Activated B cell treated with CpG ODN at 0.5 μM for 24 hours (primary cell): ENCODE results near the gene ERAS. TPM values are rescaled to one million over a fixed set of nuclear protein-coding genes. Genes with fewer than 3 reads are reported as not detected.
"Not testable (repeated sequence)": the region's sequence is repeated elsewhere in the genome, so short reads cannot be mapped to it uniquely, and the experiment has no call there.

Source experiments
- ATAC-seq: fragments of 200-7000 bp; cut with Tn5 transposase; one replicate; pipeline ENCODE4 v1.10.0; 2021; ENCODE audit warnings: low read depth, mild to moderate bottlenecking, moderate library complexity
- CTCF ChIA-PET: fragments of 350-600 bp; sonication (Branson Sonifier 250); formaldehyde crosslinking; loops from one replicate; lab custom pipeline; 2021; ENCODE audit warnings: antibody characterized with exemption; lab: Charles Lee
- POLR2A ChIA-PET: fragments of 350-600 bp; sonication (Branson Sonifier 250); formaldehyde crosslinking; loops from one replicate; lab custom pipeline; 2021; ENCODE audit warnings: antibody characterized with exemption; lab: Charles Lee
- DNase-seq: peaks from one replicate; pipeline ENCODE4 v3.0.0; 2022
- H3K27ac Mint-ChIP-seq: one replicate; pipeline ENCODE4 v1.8.0; 2020; ENCODE audit warnings: mixed read lengths
- H3K27me3 Mint-ChIP-seq: one replicate; pipeline ENCODE4 v1.8.0; 2021; ENCODE audit warnings: mixed read lengths
- H3K36me3 Mint-ChIP-seq: one replicate; pipeline ENCODE4 v1.8.0; 2021; ENCODE audit warnings: low read depth, mixed read lengths
- H3K4me1 Mint-ChIP-seq: one replicate; pipeline ENCODE4 v1.8.0; 2021; ENCODE audit warnings: mixed read lengths
- H3K4me3 Mint-ChIP-seq: one replicate; pipeline ENCODE4 v1.8.0; 2020; ENCODE audit warnings: mild to moderate bottlenecking, mixed read lengths
- H3K9me3 Mint-ChIP-seq: one replicate; pipeline ENCODE4 v1.8.0; 2020; ENCODE audit warnings: mixed read lengths
- intact Hi-C: fragments of 100-400 bp; cut with micrococcal nuclease; formaldehyde crosslinking; loops from one replicate; pipeline ENCODE4 v1.15.1; 2024
- total RNA-seq: library from RNA; stranded (reverse); gene quantifications from 2 replicates; pipeline ENCODE4 v1.2.3, GENCODE V29; 2022
- TF ChIP-seq, protein P1 (sequence below): fragments of 200-600 bp; IDR thresholded peaks from one replicate; pipeline ENCODE4 v1.8.0; 2022; ENCODE audit warnings: antibody characterized with exemption, mild to moderate bottlenecking

ERAS gene
- total RNA-seq, 1 donor from 2014 or later: not detected

DNA sequence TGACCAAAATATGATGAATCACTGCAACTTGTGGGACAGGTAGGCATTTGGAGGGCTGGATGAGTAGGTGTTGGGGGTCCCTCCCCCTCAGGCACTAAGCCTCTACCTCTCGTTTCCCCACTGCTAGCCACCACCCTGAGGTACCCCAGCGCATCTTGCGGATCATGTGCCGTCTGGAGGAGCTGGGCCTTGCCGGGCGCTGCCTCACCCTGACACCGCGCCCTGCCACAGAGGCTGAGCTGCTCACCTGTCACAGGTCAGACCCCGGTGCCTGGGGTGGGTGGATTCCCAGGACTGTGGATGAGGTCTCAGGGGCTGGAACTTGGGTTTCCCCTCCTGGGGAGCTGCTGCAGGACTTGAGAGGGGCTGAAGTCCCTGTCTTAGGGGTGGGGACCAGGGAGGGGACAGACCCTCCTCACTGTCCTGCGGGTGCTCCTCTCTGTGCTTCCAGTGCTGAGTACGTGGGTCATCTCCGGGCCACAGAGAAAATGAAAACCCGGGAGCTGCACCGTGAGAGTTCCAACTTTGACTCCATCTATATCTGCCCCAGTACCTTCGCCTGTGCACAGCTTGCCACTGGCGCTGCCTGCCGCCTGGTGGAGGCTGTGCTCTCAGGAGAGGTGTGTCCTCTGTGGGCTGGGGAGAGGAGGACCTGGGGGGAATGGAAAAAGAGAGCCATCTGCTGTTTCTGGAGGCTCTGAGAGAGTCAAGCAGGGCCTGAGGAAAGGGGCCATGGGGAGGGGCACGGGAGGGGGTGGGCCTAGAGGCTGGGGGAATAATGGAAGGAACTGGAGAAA is 10.1 kb upstream of the ERAS start:
- no peaks in the 10 kb centered on the region for H3K27me3 Mint-ChIP-seq
- H3K4me3 Mint-ChIP-seq: no peak overlapping the region
- POLR2A ChIA-PET: no interaction called here
- TF ChIP-seq, protein P1, sequence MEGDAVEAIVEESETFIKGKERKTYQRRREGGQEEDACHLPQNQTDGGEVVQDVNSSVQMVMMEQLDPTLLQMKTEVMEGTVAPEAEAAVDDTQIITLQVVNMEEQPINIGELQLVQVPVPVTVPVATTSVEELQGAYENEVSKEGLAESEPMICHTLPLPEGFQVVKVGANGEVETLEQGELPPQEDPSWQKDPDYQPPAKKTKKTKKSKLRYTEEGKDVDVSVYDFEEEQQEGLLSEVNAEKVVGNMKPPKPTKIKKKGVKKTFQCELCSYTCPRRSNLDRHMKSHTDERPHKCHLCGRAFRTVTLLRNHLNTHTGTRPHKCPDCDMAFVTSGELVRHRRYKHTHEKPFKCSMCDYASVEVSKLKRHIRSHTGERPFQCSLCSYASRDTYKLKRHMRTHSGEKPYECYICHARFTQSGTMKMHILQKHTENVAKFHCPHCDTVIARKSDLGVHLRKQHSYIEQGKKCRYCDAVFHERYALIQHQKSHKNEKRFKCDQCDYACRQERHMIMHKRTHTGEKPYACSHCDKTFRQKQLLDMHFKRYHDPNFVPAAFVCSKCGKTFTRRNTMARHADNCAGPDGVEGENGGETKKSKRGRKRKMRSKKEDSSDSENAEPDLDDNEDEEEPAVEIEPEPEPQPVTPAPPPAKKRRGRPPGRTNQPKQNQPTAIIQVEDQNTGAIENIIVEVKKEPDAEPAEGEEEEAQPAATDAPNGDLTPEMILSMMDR: no peak
- CTCF ChIA-PET: no interaction called here
- DNase-seq: no peak
- ATAC-seq: no peak
- no peaks in the 10 kb centered on the region for H3K4me1 Mint-ChIP-seq
- peaks cover 51% of the 10 kb centered on the region for H3K36me3 Mint-ChIP-seq
- H3K27ac Mint-ChIP-seq: no peak overlapping the region
- H3K9me3 Mint-ChIP-seq: no peaks in the 10 kb centered on the region
- intact Hi-C loops: no loop called here

DNA sequence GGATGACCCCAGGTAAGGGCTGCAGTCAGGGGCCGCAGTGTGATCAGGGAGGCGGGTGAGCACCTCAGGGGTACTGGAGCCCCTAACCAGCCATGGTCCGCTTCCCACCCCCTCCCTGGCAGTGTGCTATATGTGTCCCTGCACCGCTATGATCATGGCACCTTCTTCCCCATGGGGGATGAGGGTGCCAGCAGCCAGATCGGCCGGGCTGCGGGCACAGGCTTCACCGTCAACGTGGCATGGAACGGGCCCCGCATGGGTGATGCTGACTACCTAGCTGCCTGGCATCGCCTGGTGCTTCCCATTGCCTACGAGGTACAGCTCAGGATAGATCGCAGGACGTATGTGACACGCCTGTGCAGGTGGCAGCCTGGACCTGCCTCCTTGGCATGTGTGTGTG is 8.2 kb upstream of the ERAS start:
- H3K9me3 Mint-ChIP-seq: no peaks in the 10 kb centered on the region
- intact Hi-C loops: no loop called here
- H3K36me3 Mint-ChIP-seq: peaks cover 53% of the 10 kb centered on the region
- H3K27me3 Mint-ChIP-seq: no peaks in the 10 kb centered on the region
- ChIA-PET CTCF (no interaction called here), POLR2A (no interaction called here)
- no peak overlapping the region for H3K27ac Mint-ChIP-seq
- H3K4me1 Mint-ChIP-seq: no peaks in the 10 kb centered on the region
- no peak overlapping the region for H3K4me3 Mint-ChIP-seq
- ATAC-seq (no peak), DNase-seq (no peak)
- TF ChIP-seq, protein P1: no peak

DNA sequence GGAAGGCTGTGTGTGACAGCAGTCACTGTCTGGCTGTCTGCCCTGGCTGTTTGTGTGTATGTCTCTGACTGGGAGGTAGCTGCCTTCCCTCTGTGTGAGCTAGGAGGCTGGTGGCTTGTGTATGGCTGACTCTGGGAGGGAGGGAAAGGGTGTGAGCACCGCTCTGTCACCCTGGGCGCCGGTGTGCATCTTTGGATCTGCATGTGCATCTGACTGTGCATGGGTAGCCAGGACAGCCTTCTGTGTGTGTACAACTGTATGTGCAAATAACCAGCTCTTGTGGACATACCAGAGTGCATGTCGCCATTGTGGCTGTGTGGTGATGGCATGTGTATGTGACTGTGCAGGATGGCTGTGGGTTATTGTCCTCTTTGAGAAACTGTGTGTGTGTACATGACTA is 7.4 kb upstream of the ERAS start:
- no peak overlapping the region for H3K27ac Mint-ChIP-seq
- DNase-seq (no peak), ATAC-seq (no peak)
- POLR2A ChIA-PET: no interaction called here
- intact Hi-C loops: no loop called here
- H3K9me3 Mint-ChIP-seq: no peaks in the 10 kb centered on the region
- H3K4me3 Mint-ChIP-seq: no peak overlapping the region
- no peaks in the 10 kb centered on the region for H3K27me3 Mint-ChIP-seq
- CTCF ChIA-PET: no interaction called here
- peaks cover 52% of the 10 kb centered on the region for H3K36me3 Mint-ChIP-seq
- TF ChIP-seq, protein P1: no peak
- no peaks in the 10 kb centered on the region for H3K4me1 Mint-ChIP-seq

DNA sequence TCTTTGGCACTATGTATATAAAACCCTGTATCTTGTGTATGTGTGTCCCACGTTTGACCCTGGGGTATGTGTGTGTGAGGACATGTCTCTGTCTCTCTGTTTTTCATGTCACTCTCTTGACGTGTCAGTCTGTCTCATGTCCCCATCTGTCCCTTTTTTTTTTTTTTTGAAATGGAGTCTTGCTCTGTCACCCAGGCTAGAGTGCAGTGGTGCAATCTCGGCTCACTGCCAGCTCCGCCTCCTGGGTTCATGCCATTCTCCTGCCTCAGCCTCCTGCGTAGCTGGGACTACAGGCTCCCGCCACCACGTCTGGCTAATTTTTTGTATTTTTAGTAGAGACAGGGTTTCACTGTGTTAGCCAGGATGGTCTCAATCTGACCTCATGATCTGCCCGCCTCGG is 6.9 kb upstream of the ERAS start:
- ATAC-seq, DNase-seq, CTCF ChIA-PET: not testable (repeated sequence)

DNA sequence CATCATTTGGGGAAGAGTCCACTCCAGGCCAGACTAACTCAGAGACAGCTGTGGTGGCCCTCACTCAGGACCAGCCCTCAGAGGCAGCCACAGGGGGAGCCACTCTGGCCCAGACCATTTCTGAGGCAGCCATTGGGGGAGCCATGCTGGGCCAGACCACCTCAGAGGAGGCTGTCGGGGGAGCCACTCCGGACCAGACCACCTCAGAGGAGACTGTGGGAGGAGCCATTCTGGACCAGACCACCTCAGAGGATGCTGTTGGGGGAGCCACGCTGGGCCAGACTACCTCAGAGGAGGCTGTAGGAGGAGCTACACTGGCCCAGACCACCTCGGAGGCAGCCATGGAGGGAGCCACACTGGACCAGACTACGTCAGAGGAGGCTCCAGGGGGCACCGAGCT is 3.3 kb upstream of the ERAS start:
- TF ChIP-seq, protein P1: no peak
- Mint-ChIP-seq H3K4me3 (no peak overlapping the region), H3K9me3 (no peaks in the 10 kb centered on the region), H3K27me3 (peaks cover 8% of the 10 kb centered on the region), H3K4me1 (peaks cover 7% of the 10 kb centered on the region), H3K27ac (no peak overlapping the region), H3K36me3 (peaks cover 42% of the 10 kb centered on the region)
- intact Hi-C loops: loop anchor here (5.0 kb wide), 1 partner anchor 124 kb away; no protein-coding TSS in a partner anchor
- CTCF ChIA-PET: no interaction called here
- DNase-seq: no peak
- no peak for ATAC-seq
- POLR2A ChIA-PET: no interaction called here

More for the DNA sequence above, 6.9 kb upstream of the ERAS start:
- H3K27ac Mint-ChIP-seq, H3K4me3 Mint-ChIP-seq, H3K27me3 Mint-ChIP-seq, intact Hi-C loops, POLR2A ChIA-PET, H3K4me1 Mint-ChIP-seq, H3K9me3 Mint-ChIP-seq: not testable (repeated sequence)
- H3K36me3 Mint-ChIP-seq: peaks cover 48% of the 10 kb centered on the region
